HG03066 (cell line): ENCODE measurements around the gene RERE.

Experiments used
- ATAC-seq: cut with Tn5 transposase; IDR thresholded peaks from one replicate; pipeline ENCODE4 v1.9.1; 2021; ENCODE audit warnings: low read depth; ENCODE audit not compliant: unreplicated experiment

Gene RERE

DNA sequence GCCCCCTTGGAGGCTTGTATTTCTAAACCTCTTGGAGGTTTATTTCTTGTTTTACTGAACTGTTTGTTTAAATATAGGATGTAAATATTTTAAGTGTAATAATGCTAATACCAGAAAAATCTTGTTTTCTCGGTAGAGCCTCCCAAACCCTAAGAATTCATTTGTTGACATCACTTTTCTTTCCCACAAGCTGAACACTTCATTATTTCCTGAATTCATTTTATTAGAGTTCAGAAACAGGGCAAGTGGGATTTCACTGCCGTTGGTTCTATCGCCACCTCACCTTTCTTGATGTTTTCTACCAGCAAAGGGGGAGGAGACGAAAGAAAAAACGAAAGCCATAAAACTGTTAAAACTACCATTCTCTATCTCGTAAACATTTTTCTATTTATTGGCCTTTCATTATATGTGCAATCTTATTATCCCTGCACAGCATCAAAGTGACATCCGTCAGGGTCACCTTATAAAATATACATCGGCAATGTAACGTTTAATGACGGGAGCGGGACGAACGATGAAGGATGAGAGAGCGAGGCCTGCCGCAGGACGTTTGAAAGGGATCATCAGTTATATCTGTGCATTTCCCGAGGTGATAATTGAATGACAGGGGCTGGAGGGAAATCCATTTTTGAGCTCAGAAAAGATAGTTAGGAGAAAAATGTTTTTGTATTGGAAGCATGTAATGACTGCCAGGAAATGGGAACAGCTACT, 440.0 kb downstream of the RERE start:
- ATAC-seq, result no peak

DNA sequence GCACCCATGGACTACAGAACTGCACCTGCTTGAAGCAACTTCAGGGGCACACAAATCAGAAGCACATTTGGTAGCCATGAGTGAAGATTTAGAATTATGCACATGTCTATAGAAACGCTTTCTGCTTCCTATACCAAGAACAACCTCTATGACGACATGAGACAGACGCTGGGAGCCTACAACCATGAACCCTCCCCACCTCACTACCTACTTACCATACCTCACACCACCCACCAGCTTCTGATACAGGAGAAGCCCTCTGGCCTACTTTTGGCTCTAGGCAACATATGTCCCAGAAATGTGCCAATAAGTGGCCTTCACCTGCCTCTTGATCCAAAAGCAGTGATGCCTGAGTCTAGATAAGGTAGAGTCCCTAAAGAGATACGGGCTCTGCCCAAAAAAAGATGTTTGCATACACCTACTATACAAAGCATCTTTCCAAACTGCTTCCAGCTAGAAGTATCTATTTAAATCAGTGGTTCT, 441.0 kb downstream of the RERE start:
- ATAC-seq, result no peak

DNA sequence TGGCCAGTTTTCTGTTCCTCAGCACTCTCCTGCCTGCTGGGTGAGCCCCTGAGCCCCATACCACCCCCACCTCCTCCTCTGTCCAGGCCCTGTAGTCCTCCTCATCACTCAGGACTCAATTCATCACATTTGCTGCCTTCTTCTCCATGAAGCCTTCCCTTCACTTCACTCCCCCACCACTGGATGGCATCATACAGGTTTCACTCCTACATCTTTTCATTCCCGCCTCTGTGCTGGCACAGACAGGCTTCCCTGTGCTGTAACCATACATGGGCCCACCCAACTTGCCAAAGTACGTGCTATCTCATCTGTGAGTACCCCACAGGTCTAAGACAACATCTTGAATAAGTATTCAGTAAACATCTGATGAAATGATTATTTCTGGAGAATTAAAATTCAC, 442.6 kb downstream of the RERE start:
- no peak for ATAC-seq

DNA sequence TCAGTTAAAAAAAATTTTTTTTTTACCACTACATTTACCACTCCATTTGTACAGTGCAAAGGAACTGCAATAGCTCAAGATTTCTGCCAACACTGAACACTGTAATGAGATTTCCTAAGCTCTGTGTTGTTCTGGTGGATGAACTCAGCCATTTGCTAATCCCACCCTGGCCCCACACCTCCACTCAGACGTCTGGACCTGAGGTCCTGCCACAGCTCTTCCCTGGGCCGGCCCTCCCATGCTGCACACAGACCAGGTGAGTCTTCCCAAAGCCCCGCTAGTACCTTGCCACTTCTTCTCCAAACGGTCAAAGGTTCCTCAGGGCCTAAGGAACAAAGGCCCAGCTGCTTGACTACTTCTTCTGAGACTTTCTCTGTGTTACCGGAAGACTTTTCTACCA, 443.1 kb downstream of the RERE start:
- no peak for ATAC-seq

DNA sequence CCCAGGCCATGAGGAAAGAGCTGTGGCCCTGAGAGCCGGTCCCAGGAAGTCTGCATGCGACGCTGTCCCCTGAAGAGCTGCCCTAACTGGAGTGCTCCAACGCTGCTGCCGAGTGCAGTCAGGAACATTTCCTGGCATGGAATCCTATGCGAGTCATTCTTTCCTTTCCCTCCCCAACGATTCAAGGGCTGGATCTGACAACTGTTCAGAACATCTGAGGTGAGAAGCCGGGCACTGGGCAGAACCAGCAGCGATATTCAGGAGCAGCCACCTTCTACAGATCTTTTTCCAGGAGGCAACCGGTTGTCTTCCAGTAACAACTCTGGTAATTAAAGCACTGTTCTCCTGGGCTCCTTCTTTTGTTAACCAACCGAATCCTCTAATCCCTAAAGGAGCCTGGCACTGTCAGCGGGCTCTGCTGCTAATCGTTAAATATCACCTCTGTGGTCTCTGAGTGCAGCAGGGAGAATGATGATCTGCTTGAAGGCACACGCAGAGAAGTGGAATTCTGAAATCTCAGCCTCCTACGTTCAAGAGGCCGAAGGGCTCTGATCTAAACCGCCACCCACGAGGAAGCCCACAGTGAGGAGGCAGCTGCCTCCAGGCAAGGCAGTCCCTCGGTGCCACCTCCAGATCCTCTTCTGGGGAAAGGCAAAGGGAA, 443.7 kb downstream of the RERE start:
- ATAC-seq, result no peak

DNA sequence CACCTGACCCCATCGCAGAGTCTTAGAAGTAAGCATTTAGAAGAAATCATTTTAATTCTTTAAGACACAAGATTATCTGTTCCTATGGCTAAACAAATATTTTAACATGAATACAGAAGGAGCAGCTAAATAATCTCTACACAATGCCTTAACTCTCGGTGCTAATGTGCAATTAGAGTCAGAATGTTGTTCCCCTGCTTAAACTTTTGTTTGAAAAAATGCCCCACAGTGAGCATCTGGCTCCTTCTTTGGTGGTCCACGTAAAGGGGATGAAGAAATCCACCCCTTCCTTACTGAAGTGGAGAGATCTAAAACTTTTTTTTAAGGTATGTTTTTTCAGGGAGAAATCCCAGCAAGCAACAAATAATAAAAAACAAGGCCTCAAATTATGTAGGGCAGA, 444.3 kb downstream of the RERE start:
- no peak for ATAC-seq

DNA sequence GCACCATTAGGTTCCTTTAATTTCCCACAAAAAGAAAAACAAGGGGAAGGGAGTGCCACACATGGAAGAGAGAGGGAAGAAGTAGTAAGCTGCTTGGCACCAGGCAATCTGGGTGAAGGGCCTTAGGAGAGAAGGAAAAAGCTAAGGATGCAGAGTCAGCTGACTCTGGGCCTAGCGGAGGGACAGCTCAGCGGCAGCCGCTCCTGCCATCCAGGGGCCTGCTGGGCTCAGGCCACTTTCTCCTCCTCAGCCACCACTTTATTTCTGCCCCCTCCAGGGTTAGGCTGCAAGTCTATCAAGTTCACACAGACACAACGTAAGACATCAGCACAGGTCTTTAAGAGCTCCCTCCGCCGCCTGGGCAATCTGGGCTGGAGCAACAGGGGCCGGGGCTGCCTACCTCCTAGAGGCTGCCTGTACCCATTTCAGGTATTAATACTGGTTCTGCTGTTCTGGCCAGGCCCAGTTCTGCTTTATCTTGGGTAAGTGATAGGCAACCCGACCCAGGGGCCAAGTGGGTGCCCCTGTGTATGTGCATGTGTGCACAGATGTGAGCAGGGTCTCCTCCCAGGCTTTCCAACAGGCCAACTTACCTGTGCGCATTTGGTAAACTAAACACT, 446.0 kb downstream of the RERE start:
- no peak for ATAC-seq

DNA sequence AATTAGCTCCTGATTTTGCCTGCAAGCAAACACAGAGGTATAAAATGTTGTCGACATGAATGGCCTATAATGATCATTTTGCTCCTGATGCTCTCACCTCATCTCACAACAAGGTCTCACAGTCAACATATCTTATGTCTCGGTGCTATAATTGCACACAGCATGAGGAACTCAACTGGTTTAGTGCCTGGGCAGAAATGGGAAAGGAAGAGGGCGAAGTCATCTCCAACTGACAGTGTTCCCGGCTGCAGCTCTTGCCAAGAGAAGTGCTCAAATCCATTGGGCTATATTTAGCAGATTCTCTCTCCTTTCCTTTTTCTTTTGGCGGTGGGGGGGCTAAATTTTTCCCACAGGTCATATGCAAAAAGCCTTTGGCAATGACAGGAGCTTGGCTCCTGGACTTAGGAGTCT, 446.5 kb downstream of the RERE start:
- ATAC-seq, result no peak

DNA sequence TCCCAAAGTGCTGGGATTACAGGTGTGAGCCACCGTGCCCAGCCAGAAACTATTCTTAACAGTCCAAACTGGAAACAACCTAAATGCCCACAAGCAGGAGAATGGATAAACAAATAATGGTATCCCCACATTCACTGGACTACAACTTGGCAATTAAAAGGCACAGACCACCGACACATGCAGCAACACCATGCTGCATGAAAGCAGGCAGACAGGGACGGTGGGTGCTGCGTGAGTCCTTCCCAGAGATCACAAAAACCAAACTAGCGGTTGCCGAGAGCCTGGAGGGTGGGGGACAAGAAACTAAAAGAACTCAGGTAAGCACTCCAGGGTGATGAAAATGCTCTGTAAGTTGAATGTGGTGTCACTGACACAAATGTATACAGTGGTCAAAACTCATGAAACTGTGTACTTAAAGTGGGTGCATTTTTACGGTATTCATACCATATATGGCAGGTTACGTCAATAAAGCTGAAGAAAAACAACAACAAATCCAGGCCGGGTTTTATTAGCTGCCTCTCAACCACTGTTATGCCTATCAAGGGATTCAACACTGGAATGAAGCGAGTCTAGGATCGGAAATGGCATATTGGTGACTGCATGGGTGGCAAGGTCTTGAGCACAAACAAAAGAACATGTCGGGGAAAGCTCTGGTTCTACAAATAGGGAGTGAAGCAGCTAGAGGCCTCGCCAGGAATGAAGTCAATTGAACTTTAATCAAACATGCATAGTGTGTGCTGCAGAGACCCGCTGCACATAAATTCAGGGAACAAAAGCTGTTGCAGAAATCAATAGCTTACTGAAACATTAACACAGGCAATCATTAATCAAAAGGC, 447.2 kb downstream of the RERE start:
- no peak for ATAC-seq

DNA sequence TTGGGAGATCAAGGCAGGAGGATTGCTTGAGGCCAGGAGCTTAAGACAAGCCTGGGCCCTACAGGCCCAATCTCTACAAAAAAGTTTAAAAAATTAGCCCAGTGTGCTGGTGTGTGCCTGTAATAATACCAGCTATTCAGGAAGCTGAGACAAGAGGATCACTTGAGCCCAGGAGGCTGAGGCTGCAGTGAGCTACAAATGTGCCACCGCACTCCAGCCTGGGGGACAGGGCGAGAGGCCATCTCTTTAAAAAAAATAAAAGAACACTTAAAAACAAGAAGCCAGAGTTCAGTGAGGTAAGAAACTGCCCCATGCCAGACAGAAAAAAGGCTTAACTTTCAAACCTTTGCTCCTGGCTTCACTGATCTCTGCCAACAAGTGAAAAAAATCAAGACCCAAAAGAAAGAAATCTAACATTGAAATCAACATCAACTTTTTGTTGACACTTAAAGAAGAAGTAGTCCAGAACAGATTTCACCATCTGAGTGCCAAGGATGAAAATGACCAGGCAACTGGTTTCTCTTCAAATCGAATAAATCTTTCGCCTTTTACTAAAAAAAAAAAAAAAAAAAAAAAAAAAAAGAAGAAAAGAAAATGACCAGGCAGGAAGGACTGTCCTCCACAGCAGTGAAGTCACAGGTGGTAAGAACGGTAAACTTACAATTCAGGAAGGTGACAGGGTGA, 448.3 kb downstream of the RERE start:
- no peak for ATAC-seq

DNA sequence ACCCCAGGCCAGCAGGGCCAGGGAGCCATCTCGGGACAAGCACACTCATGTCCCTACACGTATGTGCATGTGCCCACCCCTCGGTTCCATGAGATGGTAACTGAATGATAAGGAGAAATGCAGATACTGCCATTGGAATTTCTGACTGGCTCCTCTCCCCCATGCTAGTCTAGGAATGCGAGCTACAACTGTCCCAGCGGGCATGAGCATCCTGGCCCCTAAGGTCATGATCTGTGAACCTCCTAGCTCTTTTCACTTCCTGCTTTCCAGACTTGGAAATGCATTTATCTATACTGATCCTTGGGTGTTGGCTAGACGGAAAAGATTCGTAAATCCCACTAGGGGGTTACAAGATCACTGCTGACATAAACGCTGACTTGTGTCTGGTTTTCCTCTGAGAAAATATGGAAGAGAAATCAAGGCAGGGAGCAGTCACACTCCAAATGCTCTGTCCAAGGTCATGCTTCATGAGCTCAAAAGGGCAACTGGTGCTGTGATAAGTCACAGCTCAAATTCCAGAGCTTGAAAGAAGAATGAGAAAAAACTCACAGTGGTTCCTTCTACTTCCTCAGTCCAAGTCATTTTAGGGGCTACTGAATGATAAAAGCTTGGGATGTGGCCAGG, 449.8 kb downstream of the RERE start:
- ATAC-seq, result no peak

DNA sequence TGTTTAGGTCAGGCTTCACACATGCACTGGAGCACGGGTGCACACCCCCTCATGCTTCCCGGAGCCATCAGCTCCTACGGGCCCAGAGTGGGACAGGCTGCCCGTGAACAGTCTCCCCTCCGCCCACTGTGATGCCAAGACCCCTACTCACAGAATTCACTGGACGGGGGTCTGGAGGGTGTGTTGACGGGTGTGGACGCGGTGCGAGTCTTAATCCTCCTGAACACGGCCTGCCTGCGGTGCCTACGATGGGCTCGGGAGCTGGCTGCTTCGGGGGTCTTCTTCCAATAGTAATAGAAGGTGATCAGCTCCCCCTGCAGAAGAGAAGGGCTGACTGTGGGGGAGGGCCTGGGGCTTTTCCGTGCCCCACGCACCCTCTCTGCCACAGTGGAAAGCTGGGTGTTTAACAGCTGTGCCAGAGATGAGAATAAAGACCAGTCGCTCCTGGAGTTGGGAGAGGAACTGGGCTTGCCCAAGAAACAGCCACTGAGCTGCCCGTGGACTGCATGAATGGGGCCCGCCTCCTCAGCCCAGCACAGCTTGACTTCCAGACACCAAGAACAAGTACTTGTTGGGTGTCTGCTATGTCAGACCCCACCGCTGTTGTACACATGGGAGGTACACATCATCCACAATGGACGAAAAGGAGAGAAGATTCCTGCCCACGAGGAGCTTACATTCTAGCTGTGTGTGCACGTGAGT, 451.6 kb downstream of the RERE start:
- no peak for ATAC-seq

DNA sequence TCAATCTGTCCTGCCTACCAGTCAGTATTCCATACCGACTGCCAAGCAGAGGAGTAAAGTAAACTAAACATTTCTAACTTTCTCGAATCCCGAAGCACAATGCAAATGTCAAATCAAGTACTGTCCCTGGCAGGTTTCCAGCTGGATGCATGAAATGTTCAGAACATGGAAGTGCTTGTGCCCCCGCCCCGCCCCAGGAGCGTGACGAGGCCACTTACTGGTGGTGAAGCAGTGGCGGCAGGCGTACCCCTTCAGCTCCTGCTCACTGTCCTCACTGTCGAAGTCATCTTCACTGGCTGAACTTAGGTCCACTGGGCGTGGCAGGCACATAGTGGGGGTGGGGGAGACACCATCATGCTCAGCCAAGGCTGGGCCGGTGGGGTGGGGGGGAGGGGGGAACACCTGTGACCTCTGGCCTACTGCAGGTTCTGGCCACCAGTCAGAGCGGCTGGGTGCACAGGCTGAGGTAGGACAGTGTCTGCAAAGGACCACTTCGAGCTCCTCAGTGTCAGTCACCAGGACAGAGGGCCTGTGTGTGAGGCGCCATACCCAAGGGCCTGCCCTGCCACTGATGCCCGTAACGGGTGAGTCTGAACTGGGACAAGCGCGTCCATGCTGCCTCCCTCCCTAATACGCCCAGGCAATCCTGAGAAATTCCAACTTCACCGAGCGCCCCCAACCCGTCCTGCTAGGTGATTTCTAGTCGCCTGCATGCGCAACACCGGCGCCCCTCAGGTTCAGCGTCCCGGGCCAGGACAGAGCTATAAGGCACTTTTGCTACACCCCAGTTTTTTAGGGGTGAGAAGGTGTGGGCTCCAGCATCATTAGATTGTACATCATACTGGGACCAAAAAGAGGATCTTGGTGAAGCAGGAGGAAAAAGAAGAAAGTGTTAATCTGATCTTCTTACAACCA, 452.7 kb downstream of the RERE start:
- no peak for ATAC-seq

DNA sequence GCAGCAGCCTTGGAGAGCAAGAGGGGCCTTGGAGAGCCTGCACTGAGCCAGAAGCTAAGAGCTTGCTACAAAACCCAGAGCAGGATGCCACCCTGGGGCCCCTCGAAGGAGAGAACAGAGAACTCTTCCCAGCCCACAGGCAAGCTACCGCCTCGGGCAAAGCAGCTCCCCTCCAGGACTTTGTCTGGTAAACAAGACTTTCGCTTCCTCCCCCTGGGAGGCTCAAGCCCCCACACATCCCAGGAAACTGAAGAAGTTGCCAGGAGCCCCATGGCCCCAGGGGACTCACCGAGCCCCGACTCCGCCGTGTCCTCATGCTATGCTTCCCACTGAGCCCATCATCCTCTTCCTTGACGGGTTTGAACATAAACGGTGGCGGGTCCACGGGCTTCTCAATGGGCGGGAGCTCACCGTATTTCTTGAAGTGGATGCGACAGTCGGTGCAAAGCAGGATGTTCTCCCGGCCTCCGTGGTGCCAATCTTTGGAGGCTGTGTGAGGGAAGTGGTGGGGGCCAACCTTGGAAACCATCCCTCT, 453.6 kb downstream of the RERE start:
- no peak for ATAC-seq

DNA sequence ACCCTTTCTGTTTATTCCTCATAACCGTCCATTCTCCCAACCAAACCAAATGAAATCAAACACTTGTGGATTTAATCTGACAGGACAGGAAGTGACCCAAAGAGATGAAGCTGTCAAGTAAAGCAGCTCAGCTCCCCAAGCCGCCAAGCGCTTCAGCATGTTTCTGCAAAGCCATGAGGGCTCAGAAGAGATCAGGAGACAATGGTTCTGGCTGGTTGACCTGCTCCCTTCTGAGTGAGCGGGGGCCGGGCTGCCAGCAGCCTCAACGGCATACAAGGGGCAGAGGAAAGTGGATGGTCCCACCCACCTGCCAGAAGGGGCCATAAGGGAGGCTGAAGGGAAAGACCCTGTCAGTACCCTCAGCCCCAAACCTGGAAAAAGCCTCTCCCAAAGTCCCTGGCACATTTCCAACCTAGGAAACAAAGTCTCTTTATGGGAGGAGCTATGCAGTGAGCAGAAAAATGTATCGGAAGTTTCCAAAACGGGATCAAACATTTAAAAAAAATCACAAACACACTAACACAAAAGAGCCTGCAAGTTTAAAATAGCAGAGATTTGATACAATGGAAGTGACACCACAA, 454.2 kb downstream of the RERE start:
- no peak for ATAC-seq

DNA sequence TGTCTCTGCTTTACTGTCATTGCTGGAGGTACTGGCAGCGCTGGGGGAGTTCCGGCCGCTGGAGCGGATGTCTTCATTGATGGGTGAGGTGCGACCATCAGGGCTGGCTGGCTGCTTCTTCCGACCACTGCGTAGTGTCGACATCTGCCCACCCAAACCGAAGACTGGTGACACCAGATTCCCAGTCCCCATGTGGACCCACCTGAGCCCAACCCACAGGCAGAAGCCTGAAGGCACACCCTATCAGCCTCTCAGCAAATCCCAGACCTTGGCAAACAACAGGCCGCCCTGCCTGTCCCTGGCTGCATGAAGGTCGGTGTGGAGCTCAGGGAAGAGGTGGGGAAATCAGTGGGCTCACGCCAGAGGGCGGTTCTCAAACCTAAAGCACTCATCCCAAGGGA, 454.7 kb downstream of the RERE start:
- no peak for ATAC-seq

DNA sequence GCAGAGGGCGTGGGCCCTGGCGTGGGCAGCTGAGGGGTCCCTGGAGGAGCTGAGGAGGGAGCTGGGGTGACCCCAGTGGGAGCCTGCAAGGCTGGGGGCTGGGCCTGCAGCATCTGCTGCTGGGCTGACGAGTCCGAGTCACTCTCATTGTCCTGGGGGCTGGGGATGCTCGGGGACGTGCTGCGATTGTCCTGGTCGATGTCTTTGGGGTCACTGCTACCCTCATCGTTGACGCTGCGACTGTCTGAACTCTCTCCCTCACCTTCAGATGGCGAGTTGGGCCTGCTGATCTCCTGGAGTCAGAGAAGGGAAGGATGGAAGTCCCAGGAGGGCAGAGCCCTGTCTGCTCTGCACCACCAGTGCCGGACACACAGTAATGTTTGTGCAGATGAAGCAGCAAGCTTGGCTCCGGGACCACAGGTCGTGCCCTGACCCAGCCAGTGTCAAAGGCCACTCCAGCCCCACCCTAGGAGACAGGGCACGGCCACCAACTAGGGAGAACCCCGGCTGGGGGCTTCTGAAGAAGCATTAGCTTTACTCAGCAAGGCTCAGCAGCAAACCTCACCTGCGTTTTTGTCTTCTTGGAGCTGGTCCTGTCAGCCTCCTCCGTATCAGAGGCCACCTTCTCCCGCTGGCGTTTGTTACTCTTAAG, 456.1 kb downstream of the RERE start:
- no peak for ATAC-seq
